Psoas muscle (tissue), 8 donors: ENCODE measurements around the gene CHD6. TPM values are rescaled to one million over a fixed set of nuclear protein-coding genes. Genes with fewer than 3 reads are reported as not detected.

Experiments used
- ATAC-seq, 4 donors: fragments of 200-7000 bp; cut with Tn5 transposase; one replicate each; pipeline ENCODE4 v1.9.1; 2020; ENCODE audit warnings: moderate library complexity in 3 of 4, mild to moderate bottlenecking in 2 of 4
- DNase-seq, 2 donors: peaks; one replicate each; pipeline ENCODE4 v3.0.0-alpha.2; 2020
- H3K27ac ChIP-seq: fragments of 200-600 bp; one replicate; pipeline ENCODE4 v1.8.0; 2022
- H3K27me3 ChIP-seq, 3 donors: fragments of 200-600 bp in 1 of 3; one replicate each; pipeline versions ENCODE4 v1.6.1 to v1.8.0; 2013 to 2022; ENCODE audit warnings: low read length in 2 of 3, mild to moderate bottlenecking in 2 of 3, moderate library complexity in 1 of 3; ENCODE audit not compliant: insufficient read depth in 3 of 3
- H3K36me3 ChIP-seq, 2 donors: fragments of 200-600 bp in 1 of 2; one replicate each; pipeline versions ENCODE4 v1.6.1 to v1.8.0; 2013 to 2022; ENCODE audit warnings: low read depth in 1 of 2, mild to moderate bottlenecking in 1 of 2, moderate library complexity in 1 of 2; ENCODE audit not compliant: insufficient read depth in 1 of 2
- H3K4me1 ChIP-seq: fragments of 200-600 bp; one replicate; pipeline ENCODE4 v1.8.0; 2022
- H3K4me3 ChIP-seq: fragments of 200-600 bp; one replicate; pipeline ENCODE4 v1.8.0; 2022; ENCODE audit warnings: mild to moderate bottlenecking
- H3K9me3 ChIP-seq: fragments of 200-600 bp; one replicate; pipeline ENCODE4 v1.8.0; 2022
- WGBS, 3 donors: extraction: QIAGEN DNeasy Blood & Tissue Kit; methylation state at CpG; one replicate each; pipeline versions ENCODE4 v1.1.6 to v1.1.7; 2013; 5-methylcytosine and 5-hydroxymethylcytosine counted together
- intact Hi-C, 2 donors: fragments of 100-400 bp; cut with DNase I; formaldehyde crosslinking; loops; one replicate each; pipeline versions ENCODE4 v1.11.0 to v1.14.2; 2022
- polyA plus RNA-seq, 3 donors: library from polyadenylated mRNA; stranded (reverse); fragments of 200-250 nt; gene quantifications; one replicate each; pipeline ENCODE4 v1.2.3, GENCODE V29; 2013
- total RNA-seq, 4 donors: library from RNA; stranded (reverse); fragmentation: NEBNext Ultra II Directional in 2 of 4; extraction: Animal tissue kit (Norgen Biotek cat#: 25700) in 2 of 4; gene quantifications; one replicate each; pipeline versions ENCODE4 v1.2.1 to v1.2.4, GENCODE V29; 2021 to 2023
- TF ChIP-seq, protein P1 (sequence below): fragments of 200-600 bp; IDR thresholded peaks from one replicate; pipeline ENCODE4 v1.8.0; 2022; ENCODE audit warnings: antibody characterized with exemption
- donor health status: healthy with polysubstance abuse.
- donor health status: DM: no; HTN: no; CAD: no; lungs with moderate emphysema.
- donor health status: Bipolar disorder and iron deficiency.
- donor health status: healthy.
- donor health status: DM: yes; HTN: yes; CAD: no.
- donor health status: DM: no; HTN: no; CAD: no.
- donor health status: DM: no; HTN: no; CAD: no.
- donor health status: DM: yes; HTN: yes; CAD: no.

CHD6 gene
- total and polyA plus RNA-seq, 7 donors: 1.7 to 30.4 (median 17.2) TPM

GRCh38 chr20:41523857-41524256 is 94.3 kb downstream of the CHD6 start:
- Histone ChIP-seq H3K36me3 (peaks cover 0 to 5% of the 10 kb centered on the region in 2 donors), H3K4me3 (no peak overlapping the region), H3K27me3 (no peaks in the 10 kb centered on the region), H3K9me3 (no peaks in the 10 kb centered on the region), H3K27ac (no peak overlapping the region), H3K4me1 (peaks cover 16% of the 10 kb centered on the region)
- TF ChIP-seq, protein P1, sequence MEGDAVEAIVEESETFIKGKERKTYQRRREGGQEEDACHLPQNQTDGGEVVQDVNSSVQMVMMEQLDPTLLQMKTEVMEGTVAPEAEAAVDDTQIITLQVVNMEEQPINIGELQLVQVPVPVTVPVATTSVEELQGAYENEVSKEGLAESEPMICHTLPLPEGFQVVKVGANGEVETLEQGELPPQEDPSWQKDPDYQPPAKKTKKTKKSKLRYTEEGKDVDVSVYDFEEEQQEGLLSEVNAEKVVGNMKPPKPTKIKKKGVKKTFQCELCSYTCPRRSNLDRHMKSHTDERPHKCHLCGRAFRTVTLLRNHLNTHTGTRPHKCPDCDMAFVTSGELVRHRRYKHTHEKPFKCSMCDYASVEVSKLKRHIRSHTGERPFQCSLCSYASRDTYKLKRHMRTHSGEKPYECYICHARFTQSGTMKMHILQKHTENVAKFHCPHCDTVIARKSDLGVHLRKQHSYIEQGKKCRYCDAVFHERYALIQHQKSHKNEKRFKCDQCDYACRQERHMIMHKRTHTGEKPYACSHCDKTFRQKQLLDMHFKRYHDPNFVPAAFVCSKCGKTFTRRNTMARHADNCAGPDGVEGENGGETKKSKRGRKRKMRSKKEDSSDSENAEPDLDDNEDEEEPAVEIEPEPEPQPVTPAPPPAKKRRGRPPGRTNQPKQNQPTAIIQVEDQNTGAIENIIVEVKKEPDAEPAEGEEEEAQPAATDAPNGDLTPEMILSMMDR: no peak
- ATAC-seq (peak in 3 of 4 donors; percentile 62 to 85 (median 62)), DNase-seq (no peak)
- WGBS, 3 donors: 66 to 80% (median 68%) methylated on average over 5 of the region's 5 CpGs
- intact Hi-C loops: loop anchor here in 1 of 2 donors (10.0 kb wide), 1 partner anchor 91 kb away; the partner anchor contains the start of gene CHD6

DNA sequence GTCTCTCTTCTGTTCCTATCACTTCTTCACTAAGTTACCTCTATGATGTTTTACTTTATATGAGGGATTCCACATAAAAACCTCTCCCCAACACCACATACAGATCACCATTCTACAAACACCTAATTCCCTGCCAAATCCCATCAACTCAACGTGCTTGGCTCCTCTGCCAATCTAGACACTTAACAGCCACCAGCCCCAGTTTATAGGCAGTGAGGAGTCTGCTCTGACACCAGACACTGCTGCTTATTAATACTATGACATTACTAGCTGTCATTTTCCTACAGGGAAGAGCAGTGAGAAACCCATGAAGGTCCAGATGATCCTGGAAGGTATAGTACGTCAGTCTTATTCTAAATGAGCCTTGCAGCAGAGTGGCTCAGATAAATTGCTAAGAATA is 104.3 kb downstream of the CHD6 start:
- 29 to 48% (median 39%) methylated on average over 2 of the region's 2 CpGs for WGBS, 3 donors
- intact Hi-C loops: loop anchor here in 1 of 2 donors (10.0 kb wide), 1 partner anchor 101 kb away; the partner anchor contains the start of gene CHD6
- peak in 1 of 4 donors; percentile 27 for ATAC-seq

GRCh38 chr20:41512624-41513023 is 105.6 kb downstream of the CHD6 start:
- ATAC-seq (peak in 1 of 4 donors; percentile 53), DNase-seq (no peak)
- Histone ChIP-seq H3K4me1 (peaks cover 52% of the 10 kb centered on the region), H3K9me3 (no peaks in the 10 kb centered on the region), H3K4me3 (no peak overlapping the region), H3K27ac (peak overlapping the region; percentile 7), H3K36me3 (no peaks in the 10 kb centered on the region), H3K27me3 (no peaks in the 10 kb centered on the region)
- intact Hi-C loops: loop anchor here in 1 of 2 donors (10.0 kb wide), 1 partner anchor 102 kb away; the partner anchor contains the start of gene CHD6
- TF ChIP-seq, protein P1: no peak
- WGBS, 3 donors: 63 to 71% (median 70%) methylated on average over 11 of the region's 11 CpGs

More for the DNA sequence above, 104.3 kb downstream of the CHD6 start:
- H3K9me3 ChIP-seq: no peaks in the 10 kb centered on the region
- peak overlapping the region; percentile 36 for H3K27ac ChIP-seq
- TF ChIP-seq, protein P1: no peak
- no peaks in the 10 kb centered on the region for H3K36me3 ChIP-seq
- DNase-seq: no peak
- H3K4me3 ChIP-seq: no peak overlapping the region
- H3K4me1 ChIP-seq: peaks cover 44% of the 10 kb centered on the region
- no peaks in the 10 kb centered on the region for H3K27me3 ChIP-seq

DNA sequence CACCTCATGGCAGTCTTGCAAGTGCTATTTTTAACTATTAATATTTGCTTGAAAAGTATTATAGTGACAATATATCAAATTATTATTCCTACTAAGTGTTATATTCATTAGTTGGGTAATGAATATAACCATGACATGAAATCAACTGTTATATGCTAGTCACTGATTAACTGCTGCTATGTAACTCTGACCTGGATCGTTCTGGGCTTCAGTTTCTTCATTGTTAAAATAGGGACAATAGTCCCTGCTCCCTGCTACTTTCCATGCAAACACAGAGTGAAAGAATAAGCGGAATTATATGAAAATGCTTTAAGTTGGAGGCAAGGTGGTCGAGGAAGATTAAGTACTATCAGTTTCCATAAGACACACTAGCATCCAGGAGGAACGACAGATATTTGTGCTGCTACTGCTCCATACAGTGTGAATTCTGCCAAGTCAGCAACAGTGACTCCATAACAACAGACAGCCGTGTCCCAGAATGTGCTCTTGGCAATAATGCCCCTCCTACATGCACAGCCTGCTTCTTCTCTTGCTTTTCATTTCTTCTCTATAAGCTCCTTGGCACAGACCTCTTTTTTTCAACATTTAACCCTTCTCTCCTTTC is 107.2 kb downstream of the CHD6 start:
- Histone ChIP-seq H3K36me3 (no peaks in the 10 kb centered on the region), H3K27ac (peak overlapping the region; percentile 65), H3K4me3 (no peak overlapping the region), H3K4me1 (peaks cover 52% of the 10 kb centered on the region), H3K9me3 (no peaks in the 10 kb centered on the region), H3K27me3 (no peaks in the 10 kb centered on the region)
- 43 to 47% (median 45%) methylated on average over 5 of the region's 5 CpGs for WGBS, 3 donors
- peak in 2 of 4 donors; percentile 41 to 42 for ATAC-seq
- intact Hi-C loops: loop anchor here in 1 of 2 donors (10.0 kb wide), 1 partner anchor 104 kb away; the partner anchor contains the start of gene CHD6
- TF ChIP-seq, protein P1: no peak
- DNase-seq: no peak
